ENCODE results near the gene HPCAL4.

GRCh38 chr1:39657402-39657801 lies 33.8 kb downstream of the HPCAL4 start:
- no peak for TF ChIP-seq CTCF (IDR thresholded peaks at IDR 0.05)
- TF ChIP-seq POLR2A (IDR thresholded peaks at IDR 0.05): no peak
- no peak for TF ChIP-seq EP300 (IDR thresholded peaks at IDR 0.05)

Measured in tibial nerve (tissue), 4 donors.